T-helper 2 cell (primary cell): Measurements from ENCODE around the gene CYP4A22.
"Not testable (repeated sequence)": the region's sequence is repeated elsewhere in the genome, so short reads cannot be mapped to it uniquely, and the experiment has no call there.

Source experiments
- DNase-seq, 5 experiments: peaks; one replicate each; pipeline versions ENCODE4 v3.0.0 to v3.0.0-alpha.2; 2012 to 2022

CYP4A22 gene

GRCh38 chr1:47184822-47185677, 47.8 kb downstream of the CYP4A22 start:
- DNase-seq = no peak

- DNase-seq = no peak
These were observed 49.3 kb downstream of the CYP4A22 start for GRCh38 chr1:47186267-47187185.

DNA sequence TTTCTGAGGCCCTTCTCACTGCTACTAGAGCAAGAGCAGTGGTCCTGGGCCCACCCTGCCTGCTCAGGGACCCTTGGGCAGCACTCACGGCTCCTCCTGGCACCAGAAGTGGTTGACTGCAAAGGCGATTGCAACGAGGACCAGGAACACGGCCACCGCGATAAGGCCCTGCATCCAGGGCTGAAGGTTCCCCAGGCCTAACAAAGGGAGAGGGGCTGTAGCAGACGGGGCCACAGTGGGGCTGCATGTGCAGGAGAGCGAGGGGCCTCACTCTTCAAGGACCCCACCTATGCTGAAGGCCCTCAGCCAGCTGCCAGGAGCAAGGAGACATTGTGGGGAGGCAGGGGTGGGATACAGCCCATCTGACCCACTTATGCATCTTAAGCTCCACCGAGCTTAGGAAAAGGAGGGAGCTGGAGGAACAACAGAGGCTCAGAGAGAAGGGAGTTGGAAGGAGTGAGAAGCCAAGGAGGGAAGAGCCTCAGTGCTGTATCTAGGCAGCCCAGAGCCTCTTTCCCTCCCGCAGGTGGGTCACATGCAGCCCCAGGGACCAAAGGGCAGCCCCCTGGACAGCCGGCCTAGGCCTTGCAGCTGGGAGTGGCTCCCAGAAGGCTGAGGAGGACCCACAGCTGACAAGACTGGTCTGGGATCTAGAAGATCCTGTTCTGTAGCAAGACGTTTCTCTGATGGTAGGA, 50.1 kb downstream of the CYP4A22 start:
- DNase-seq = no peak

DNA sequence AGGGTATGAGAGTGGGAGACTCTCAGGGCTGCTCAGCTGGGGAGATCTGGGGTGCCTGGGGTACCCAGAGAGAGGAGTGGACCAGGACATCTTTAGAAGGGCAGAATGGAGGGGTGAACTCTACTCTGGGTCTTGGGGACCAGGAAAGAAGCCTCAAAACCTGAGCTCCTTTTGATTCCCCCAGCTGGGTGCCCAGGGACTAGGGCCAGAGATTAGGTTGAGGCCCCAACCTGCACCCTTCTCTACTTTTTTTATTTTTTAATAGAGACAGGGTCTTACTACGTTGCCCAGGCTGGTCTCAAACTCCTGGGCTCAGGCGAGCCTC, 50.6 kb downstream of the CYP4A22 start:
- no peak for DNase-seq

DNA sequence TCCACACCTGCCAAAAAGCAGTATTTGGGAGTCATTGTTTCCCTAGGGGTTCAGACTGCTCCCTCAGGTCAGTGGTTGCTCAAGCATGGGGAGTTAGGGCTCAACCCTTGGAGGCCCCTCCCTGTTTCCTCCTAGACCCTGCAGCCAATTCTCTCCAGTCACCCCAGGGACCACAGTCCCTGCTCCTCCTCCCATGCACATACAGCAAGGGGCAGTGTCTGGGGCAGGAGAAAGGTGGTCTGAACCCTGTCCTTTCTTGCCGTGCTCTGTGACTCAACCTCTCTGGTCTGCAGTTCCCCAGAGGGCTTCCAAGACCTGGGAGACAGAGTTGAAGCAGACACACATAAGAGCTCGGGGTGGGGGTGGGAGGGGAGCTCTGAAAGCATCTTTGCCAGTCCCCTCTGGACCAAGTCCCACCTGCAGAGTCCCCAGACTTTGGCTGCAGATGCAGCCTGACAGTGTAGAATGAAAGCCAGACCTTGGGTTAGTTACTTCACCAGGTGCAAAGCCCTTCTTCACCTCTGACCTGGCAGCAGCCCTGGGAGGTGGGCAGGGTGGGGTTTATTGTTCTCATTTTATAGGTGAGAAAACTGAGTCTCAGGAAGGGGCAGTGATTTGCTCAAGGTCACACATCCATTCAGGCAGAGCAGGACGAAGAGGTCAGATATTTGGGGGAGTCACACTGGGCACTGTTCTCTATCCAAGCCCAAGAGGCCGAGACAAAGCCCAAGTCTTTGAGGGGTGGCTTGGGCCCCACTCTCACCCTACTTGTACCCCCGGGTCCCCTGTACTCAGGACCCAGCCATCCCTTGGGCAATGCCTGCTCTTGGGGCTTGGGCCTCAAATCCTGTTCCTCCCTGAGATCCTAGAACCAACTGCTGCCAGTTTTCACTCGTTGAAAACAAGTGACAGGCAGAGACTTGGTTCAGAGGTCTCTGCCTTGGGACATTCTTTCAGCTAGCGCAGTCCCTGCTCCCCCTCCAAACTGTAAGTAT, 51.8 kb downstream of the CYP4A22 start:
- no peak for DNase-seq

GRCh38 chr1:47189844-47190508, 52.7 kb downstream of the CYP4A22 start, which contains the start of gene PDZK1IP1:
PDZK1IP1 (minus strand) TSS chr1:47190036; CDS start chr1:47189932, 104 bp downstream.
- DNase-seq = no peak

- DNase-seq = no peak
These were observed 53.2 kb downstream of the CYP4A22 start for GRCh38 chr1:47190509-47190855.

GRCh38 chr1:47190857-47191256, 53.6 kb downstream of the CYP4A22 start:
- no peak for DNase-seq

- no peak for DNase-seq
These were observed 54.8 kb downstream of the CYP4A22 start for GRCh38 chr1:47191940-47192457.

- peak in 4 of 5 experiments; percentile 33 to 61 (median 51) for DNase-seq
These were observed 55.5 kb downstream of the CYP4A22 start for GRCh38 chr1:47192458-47193384.

GRCh38 chr1:47193496-47193895, 56.3 kb downstream of the CYP4A22 start:
- DNase-seq = not testable (repeated sequence)

DNA sequence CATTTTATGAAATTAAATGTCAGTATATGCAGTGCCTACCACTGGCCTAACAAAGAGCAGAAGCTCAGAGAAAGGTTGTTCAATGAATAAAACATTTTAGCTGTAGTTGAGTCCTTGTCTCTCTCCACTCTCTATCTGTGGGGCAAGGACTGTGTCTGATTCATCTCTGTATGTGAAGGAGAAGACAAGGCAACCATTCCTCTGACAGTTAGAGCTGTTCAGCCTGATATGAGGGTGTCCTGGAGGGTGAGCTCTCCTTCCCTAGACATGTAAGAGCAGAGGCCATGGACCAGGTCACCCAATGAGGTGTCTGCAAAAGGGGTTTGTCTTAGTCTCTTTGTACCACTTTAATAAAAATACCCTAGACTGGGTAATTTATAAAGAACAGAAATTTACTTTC, 57.1 kb downstream of the CYP4A22 start:
- DNase-seq = no peak

- DNase-seq = not testable (repeated sequence)
These were observed 58.7 kb downstream of the CYP4A22 start for GRCh38 chr1:47195981-47196380.

GRCh38 chr1:47196622-47197021, 59.4 kb downstream of the CYP4A22 start:
- DNase-seq = no peak

DNA sequence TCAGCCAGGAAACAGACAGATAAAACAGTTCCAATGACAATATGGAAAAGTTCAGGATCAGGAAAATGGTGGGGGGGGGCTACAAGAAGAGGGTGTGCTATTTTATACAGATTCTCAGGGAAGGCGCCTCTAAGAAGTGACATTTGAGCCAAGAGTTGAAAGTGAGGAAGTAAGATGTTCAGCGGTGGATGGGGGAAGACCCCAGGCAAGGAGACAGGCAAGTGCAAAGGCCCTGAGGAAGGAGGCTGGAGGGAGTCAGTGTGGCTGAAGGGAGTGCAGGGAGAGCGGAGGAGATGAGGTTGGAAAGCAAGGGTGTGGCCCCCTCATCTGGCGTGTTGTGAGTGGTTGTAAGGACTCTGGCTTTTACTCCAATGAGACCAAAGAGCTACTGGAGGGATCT, 61.0 kb downstream of the CYP4A22 start:
- DNase-seq = no peak
